ENCODE measurements around the gene SYNGR3.

DNA sequence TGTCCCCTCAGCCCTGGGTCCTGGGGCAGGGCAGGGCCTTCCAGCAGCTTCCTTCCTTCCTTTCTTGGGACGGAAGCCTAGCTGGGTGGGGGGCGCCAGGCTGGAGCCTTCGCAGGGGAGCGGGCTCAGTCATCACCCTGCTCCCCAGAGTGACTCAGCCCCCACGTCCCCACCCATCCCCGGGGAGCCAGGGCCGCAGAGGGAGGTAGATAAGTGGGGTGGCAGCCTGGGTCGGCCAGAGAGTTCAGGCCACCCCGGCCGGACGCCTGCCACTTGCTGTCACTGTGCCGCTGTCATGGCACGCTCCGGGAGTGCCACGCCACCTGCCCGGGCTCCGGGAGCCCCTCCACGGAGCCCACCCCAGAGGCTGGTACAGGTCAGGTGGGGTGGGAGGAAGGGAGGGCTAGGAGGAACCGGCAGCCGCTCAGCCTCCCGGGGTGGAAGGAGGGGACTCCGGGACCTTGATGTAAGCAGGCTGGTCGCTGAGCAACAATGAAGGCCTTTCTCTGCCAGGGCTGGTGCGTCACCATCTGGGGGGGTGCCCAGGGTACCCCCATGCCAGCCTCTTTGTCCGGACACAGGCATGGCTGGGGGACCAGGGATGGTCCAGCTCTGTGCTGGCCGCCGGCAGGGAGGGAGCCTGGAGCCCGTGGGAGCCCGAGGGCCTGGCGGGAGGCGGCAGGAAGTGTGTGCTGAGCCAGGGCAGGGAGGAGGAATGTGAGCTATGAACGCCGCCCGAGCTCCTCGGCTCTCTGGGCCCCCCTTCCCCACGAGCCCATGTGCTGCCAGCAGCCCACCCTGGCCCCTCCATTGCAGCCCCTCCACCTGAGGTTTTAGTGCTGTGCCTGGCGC lies 43.5 kb downstream of the SYNGR3 start:
- TF ChIP-seq, protein P1, sequence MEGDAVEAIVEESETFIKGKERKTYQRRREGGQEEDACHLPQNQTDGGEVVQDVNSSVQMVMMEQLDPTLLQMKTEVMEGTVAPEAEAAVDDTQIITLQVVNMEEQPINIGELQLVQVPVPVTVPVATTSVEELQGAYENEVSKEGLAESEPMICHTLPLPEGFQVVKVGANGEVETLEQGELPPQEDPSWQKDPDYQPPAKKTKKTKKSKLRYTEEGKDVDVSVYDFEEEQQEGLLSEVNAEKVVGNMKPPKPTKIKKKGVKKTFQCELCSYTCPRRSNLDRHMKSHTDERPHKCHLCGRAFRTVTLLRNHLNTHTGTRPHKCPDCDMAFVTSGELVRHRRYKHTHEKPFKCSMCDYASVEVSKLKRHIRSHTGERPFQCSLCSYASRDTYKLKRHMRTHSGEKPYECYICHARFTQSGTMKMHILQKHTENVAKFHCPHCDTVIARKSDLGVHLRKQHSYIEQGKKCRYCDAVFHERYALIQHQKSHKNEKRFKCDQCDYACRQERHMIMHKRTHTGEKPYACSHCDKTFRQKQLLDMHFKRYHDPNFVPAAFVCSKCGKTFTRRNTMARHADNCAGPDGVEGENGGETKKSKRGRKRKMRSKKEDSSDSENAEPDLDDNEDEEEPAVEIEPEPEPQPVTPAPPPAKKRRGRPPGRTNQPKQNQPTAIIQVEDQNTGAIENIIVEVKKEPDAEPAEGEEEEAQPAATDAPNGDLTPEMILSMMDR (IDR thresholded peaks at IDR 0.05; ENCODE audit: insufficient read depth, low read length, poor library complexity, severe bottlenecking) = no peak
- TF ChIP-seq EZH2phosphoT487 (conservative IDR thresholded peaks at IDR 0.05; ENCODE audit: low read length) = no peak

Measured in SU-DHL-6 (cell line).